Measurements from ENCODE around the gene GRPEL2.

Gene GRPEL2

DNA sequence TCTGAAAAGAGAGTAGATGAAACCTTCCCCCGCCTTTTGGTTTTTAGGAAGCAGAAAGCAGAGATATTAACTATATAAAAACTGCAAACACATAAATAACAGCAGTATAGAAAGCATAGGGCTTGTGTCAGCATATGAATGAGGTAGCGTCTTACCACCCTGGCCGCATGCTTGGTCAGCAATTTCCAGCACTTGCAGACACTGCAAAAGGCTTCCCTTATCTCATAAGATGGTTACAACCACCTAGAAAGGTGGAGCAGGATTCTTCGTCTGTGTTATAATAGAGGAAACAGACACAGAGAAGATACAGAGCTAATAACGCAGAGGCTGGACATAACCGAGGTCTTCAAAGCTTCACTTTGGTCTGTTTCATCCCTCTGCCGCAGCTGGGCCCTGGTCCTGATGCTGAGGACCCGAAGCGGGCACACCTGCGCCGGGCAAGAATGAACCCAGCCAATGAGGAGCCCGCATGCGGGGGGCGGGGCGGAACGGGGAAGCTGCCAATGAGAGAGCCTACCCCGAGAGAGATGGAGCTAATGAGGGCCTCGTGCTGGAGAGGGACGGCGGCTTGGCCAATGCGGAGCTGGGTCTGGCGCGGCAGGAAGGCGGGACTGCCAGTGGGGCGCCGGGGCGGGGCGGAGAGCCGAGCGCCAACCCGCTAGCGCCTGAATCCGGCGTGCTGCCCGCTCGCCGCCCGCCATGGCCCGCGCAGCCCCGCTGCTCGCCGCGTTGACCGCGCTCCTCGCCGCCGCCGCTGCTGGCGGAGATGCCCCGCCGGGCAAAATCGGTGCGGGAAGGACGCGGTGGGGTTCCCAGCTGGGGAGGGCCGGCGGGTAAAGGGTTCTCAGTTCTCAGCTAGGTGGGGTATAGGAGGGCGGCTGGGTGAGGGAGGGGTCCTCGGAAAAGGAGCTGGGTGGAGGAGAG lies 12.3 kb downstream of the GRPEL2 start, which contains the start of gene PCYOX1L (continued):
- TF ChIP-seq ZNF629 (tag by site-specific recombination; IDR thresholded peaks at IDR 0.05): 0 out of 2 replicates have a peak, but pooled peaks have one; percentile 12
- TF ChIP-seq, protein P1, sequence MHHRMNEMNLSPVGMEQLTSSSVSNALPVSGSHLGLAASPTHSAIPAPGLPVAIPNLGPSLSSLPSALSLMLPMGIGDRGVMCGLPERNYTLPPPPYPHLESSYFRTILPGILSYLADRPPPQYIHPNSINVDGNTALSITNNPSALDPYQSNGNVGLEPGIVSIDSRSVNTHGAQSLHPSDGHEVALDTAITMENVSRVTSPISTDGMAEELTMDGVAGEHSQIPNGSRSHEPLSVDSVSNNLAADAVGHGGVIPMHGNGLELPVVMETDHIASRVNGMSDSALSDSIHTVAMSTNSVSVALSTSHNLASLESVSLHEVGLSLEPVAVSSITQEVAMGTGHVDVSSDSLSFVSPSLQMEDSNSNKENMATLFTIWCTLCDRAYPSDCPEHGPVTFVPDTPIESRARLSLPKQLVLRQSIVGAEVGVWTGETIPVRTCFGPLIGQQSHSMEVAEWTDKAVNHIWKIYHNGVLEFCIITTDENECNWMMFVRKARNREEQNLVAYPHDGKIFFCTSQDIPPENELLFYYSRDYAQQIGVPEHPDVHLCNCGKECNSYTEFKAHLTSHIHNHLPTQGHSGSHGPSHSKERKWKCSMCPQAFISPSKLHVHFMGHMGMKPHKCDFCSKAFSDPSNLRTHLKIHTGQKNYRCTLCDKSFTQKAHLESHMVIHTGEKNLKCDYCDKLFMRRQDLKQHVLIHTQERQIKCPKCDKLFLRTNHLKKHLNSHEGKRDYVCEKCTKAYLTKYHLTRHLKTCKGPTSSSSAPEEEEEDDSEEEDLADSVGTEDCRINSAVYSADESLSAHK (tag by site-specific recombination; IDR thresholded peaks at IDR 0.05): 0 out of 2 replicates have a peak, but pooled peaks have one; percentile 23
- peak; percentile 89 for TF ChIP-seq SP3 (tag by site-specific recombination; IDR thresholded peaks at IDR 0.05)
- peak; percentile 71 for TF ChIP-seq ZBTB17 (tag by site-specific recombination; IDR thresholded peaks at IDR 0.05)
- TF ChIP-seq ZNF596 (tag by site-specific recombination; IDR thresholded peaks at IDR 0.05): no peak
- no peak for TF ChIP-seq KLF1 (tag by site-specific recombination; IDR thresholded peaks at IDR 0.05)
- TF ChIP-seq SALL2 (tag by site-specific recombination; IDR thresholded peaks at IDR 0.05; ENCODE audit: borderline replicate concordance): no peak
- TF ChIP-seq MEIS1 (CRISPR knock-in tag; IDR thresholded peaks at IDR 0.05; ENCODE audit: borderline replicate concordance): no peak
- no peak for TF ChIP-seq ZNF776 (tag by site-specific recombination; IDR thresholded peaks at IDR 0.05; ENCODE audit: borderline replicate concordance)
- TF ChIP-seq ZNF654 (tag by site-specific recombination; IDR thresholded peaks at IDR 0.05; ENCODE audit: low read depth): no peak
- no peak for TF ChIP-seq ZNF514 (tag by site-specific recombination; IDR thresholded peaks at IDR 0.05)
- no peak for TF ChIP-seq ZNF169 (tag by site-specific recombination; IDR thresholded peaks at IDR 0.05)
- no peak for TF ChIP-seq HOXA7 (CRISPR knock-in tag; IDR thresholded peaks at IDR 0.05; ENCODE audit: borderline replicate concordance)
- no peak for TF ChIP-seq ZNF146 (tag by site-specific recombination; IDR thresholded peaks at IDR 0.05)
- TF ChIP-seq GLI4 (tag by site-specific recombination; IDR thresholded peaks at IDR 0.05): 0 out of 2 replicates have a peak, but pooled peaks have one; percentile 24
- no peak for TF ChIP-seq ZNF510 (tag by site-specific recombination; IDR thresholded peaks at IDR 0.05; ENCODE audit: insufficient replicate concordance)
- TF ChIP-seq, protein P2, sequence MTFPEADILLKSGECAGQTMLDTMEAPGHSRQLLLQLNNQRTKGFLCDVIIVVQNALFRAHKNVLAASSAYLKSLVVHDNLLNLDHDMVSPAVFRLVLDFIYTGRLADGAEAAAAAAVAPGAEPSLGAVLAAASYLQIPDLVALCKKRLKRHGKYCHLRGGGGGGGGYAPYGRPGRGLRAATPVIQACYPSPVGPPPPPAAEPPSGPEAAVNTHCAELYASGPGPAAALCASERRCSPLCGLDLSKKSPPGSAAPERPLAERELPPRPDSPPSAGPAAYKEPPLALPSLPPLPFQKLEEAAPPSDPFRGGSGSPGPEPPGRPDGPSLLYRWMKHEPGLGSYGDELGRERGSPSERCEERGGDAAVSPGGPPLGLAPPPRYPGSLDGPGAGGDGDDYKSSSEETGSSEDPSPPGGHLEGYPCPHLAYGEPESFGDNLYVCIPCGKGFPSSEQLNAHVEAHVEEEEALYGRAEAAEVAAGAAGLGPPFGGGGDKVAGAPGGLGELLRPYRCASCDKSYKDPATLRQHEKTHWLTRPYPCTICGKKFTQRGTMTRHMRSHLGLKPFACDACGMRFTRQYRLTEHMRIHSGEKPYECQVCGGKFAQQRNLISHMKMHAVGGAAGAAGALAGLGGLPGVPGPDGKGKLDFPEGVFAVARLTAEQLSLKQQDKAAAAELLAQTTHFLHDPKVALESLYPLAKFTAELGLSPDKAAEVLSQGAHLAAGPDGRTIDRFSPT (tag by site-specific recombination; IDR thresholded peaks at IDR 0.05): peak; percentile 85
- TF ChIP-seq BCL11B (tag by site-specific recombination; IDR thresholded peaks at IDR 0.05; ENCODE audit: low read depth): no peak
- TF ChIP-seq ZNF302 (tag by site-specific recombination; IDR thresholded peaks at IDR 0.05; ENCODE audit: low read depth): no peak
- TF ChIP-seq HOXC10 (CRISPR knock-in tag; IDR thresholded peaks at IDR 0.05): no peak
- TF ChIP-seq ZEB2 (tag by site-specific recombination; IDR thresholded peaks at IDR 0.05): peak; percentile 77; the same call in 1 of the 2 replicates
- TF ChIP-seq GLIS2 (tag by site-specific recombination; IDR thresholded peaks at IDR 0.05): peak; percentile 80
- no peak for TF ChIP-seq ZNF19 (tag by site-specific recombination; IDR thresholded peaks at IDR 0.05; ENCODE audit: low read depth)
- TF ChIP-seq, protein P3, sequence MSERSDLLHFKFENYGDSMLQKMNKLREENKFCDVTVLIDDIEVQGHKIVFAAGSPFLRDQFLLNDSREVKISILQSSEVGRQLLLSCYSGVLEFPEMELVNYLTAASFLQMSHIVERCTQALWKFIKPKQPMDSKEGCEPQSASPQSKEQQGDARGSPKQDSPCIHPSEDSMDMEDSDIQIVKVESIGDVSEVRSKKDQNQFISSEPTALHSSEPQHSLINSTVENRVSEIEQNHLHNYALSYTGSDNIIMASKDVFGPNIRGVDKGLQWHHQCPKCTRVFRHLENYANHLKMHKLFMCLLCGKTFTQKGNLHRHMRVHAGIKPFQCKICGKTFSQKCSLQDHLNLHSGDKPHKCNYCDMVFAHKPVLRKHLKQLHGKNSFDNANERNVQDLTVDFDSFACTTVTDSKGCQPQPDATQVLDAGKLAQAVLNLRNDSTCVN (tag by site-specific recombination; optimal IDR thresholded peaks at IDR 0.05): peak; percentile 87
- TF ChIP-seq EGR2 (tag by site-specific recombination; IDR thresholded peaks at IDR 0.05; ENCODE audit: low read depth): no peak
- TF ChIP-seq TRIM28 (IDR thresholded peaks at IDR 0.05; ENCODE audit: borderline replicate concordance, low read length): no peak
- TF ChIP-seq PATZ1 (tag by site-specific recombination; IDR thresholded peaks at IDR 0.05): peak; percentile 66; the same call in 1 of the 2 replicates
- peak; percentile 30; the same call in 1 of the 2 replicates for TF ChIP-seq ZXDB (tag by site-specific recombination; IDR thresholded peaks at IDR 0.05)
- TF ChIP-seq ZBTB48 (tag by site-specific recombination; IDR thresholded peaks at IDR 0.05): no peak
- TF ChIP-seq ZNF366 (tag by site-specific recombination; conservative IDR thresholded peaks at IDR 0.05): peak; percentile 19; the same call in 1 of the 2 replicates
- TF ChIP-seq ZNF707 (tag by site-specific recombination; IDR thresholded peaks at IDR 0.05): no peak
- TF ChIP-seq ZNF416 (tag by site-specific recombination; IDR thresholded peaks at IDR 0.05): no peak
- TF ChIP-seq GLI2 (tag by site-specific recombination; IDR thresholded peaks at IDR 0.05; ENCODE audit: borderline replicate concordance, low read depth): no peak
